Measurements from ENCODE around the gene DPEP1.

Gene DPEP1

GRCh38 chr16:89599902-89600301, 13.5 kb upstream of the DPEP1 start:
- no peak for DNase-seq

DNA sequence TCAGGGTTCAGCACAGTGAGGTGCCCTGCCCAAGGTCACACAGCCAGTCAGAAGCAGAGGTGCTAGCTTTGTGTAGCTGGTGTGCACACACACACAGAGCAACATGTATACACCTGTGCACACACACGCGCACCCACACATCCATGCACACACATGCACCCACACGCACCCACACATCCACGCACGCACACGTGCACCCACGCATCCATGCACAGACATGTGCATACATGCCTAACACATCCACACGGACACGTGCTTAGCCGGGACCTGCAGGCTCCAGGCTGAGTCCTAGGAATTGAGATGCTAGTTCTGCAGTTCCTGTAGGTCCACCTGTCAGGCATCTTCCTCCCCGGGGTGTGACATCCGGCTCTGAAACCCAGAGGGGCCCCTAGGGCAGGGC, 13.0 kb upstream of the DPEP1 start:
- DNase-seq: no peak

DNA sequence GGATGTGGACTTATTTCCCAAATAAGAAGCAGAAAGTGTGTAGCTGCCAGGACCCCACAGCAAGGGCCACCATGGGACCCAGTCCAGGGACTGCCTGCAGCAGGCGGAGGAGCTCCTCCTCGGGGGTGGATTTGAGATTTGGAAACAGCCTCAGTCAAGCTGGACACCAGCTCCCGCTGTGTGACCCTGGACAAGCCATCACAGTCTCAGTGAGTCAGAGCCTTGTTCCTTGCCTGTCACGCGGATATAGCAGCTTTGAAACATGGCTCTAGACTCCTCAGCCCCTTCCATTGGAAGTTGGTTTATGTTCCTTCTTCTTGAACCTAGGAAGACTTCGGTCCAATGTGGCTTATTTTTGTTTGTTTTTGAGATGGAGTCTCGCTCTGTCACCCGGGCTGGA, 12.5 kb upstream of the DPEP1 start:
- DNase-seq: no peak

GRCh38 chr16:89601906-89602272, 11.6 kb upstream of the DPEP1 start:
- no peak for DNase-seq

DNA sequence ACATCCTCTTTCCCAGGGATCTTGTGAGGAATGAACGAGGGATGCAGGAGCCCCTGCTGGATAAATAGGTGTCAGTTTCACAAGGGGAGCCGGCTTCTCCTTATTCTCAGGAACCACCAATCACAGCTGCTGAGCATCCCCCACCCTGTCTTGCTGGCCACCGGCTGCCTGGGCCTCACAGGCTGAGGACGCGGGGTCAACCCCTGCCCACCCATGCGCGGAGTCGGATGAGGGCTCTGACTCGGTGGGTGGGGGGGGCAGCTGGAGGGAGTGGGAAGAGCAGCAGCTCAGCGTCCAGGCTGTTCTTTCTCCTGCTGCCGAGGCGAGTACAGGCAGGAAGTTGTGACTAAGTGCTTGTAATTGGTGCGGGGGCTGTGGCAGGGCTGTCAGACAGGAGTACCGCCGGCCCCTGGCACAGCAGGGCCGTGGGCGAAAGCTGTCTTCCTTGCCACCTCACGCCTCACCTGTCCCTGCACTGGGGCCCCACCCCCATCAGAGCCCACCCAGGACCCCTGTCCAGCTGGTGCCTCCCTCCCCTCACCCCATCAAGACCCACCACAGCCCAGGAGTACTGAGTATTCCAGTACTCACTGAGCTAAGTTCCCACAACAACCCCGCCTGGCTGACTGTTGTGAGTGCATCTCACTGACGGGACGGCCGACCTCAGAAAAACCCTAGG, 11.0 kb upstream of the DPEP1 start:
- peak; percentile 2 to 29 for DNase-seq

GRCh38 chr16:89602952-89603590, 10.4 kb upstream of the DPEP1 start:
- no peak for DNase-seq

DNA sequence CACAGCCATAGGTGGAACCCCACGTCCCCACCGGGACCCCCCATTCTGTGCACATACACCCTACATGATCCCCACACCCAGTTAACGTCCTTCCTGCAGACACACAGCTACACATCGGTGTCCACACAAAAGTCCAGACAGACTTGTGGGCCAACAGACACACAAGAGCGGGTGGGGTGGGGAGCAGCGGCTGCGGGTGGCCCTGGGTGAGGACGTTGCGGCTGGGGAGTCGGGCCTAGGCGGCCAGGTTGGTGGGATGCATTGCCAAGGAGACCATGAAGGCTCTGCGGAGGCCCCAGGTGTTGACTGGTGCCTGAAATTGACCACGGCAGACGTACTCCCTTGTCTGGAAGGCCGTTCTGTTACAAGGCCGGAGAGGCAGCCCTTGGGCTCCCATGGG, 8.7 kb upstream of the DPEP1 start:
- no peak for DNase-seq

- no peak for DNase-seq
Measured at GRCh38 chr16:89605186-89605970, 8.1 kb upstream of the DPEP1 start.

- DNase-seq: no peak
Measured at GRCh38 chr16:89606006-89606405, 7.4 kb upstream of the DPEP1 start.

GRCh38 chr16:89607453-89607852, 6.0 kb upstream of the DPEP1 start:
- DNase-seq: no peak

DNA sequence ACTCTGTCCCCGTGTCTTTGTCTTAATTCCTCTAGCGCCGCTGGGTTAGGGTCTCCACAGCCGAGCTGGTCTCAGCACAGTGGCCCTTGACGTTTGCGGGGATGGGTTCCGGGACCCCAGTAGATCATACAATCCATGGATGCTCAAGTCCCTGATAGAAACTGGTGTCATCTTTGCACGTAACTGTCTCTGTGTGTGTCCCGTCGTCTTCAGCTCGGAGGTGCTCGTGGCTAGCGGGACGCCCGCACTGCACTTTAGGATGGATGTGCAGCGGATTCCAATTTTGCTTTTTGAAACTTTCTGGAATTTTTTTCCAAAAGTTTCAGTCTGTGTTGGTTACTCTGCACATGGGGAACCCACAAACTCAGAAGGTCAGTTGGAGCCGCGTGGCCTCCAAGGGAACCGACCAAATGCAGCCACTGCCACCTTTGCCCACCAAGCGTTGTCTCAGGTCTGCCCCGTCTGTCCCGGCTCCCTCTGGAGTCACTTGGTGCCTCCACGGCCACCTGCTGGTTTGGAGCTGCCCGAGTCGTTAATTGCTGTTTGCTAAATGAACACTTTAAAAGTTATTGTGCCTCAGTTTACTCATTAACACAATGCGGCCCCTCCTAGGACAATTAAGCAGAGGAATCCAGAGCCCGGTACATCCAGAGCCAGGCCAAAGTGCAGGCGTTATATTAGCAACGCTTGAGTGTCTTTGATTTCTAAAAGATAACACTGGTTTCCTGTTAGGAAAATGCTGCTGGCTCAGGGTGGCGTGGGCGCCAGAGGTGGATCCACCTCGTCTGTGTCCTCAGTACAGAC, 5.3 kb upstream of the DPEP1 start:
- no peak for DNase-seq

DNA sequence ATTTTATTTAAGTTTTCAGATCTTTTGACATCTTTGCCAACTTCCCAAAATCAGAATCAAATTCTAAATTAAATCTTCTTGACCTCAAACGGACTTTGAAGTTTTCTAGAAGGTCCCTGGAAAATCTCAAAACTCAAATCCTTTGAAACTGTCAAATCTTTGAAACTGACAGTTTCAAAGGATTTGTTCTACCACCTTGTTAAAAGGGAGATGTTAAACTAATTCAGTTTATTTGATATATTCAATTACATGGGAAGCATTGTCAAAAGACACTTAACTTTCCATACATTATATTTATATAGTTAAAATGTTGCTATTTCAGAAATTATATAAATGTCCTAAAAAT, 3.4 kb upstream of the DPEP1 start:
- DNase-seq: no peak

DNA sequence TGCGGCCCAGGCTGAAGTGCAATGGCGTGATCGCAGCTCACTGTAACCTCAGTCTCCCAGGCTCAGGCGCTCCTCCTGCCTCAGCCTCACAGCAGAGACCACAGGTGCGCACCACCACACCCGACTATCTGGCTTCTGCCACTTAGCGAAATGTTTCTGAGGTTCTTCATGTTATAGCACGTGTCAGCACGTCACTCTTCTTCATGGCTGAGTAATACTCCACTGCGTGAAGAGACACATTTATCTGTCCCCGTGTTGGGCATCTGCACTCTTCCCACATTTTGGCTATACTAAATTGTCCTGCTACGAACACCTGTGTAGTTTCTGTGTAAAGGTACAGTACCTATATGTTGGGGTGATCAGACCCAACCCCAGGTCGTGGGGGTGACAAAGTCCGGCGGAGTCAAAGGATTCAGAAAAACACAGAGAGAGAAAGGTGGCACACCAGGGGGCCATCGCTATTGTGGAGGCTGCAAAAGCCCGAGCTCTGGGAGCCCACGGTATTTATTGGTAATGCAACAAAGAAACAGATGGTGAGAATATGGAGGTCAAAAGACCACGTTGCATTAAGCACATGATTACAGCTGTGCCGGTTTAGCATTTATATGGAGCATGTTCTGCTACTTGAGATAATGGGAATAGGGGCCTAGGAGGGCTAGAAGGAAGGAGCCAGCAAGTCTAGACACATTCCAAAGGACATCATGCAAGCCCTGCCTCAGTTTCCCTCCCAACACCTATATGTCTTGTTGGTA, 851 bp upstream of the DPEP1 start:
- DNase-seq: no peak

- DNase-seq: no peak
Measured at GRCh38 chr16:89613954-89614459, 565 bp downstream of the DPEP1 start.

- DNase-seq: no peak
Measured at GRCh38 chr16:89615176-89615575, 1.7 kb downstream of the DPEP1 start.

- DNase-seq: no peak
Measured at GRCh38 chr16:89615596-89616090, 2.2 kb downstream of the DPEP1 start.

DNA sequence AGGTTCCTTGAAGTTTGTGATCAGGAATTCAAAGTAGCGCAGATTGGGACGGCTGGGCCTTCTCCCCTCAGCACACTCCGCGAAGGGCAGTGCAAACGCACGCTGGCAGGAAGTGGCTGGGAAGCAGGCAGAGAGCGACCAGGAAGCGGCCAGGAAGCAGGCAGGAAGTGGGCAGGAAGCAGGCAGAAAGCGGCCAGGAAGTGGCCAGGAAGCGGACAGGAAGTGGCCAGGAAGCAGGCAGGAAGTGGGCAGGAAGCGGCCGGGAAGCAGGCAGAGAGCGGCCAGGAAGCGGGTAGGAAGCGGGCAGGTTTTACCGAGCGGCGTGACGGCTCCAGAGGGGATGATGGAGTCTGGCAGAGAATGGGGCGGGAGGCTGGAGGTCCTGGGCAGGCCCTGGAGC, 3.2 kb downstream of the DPEP1 start:
- DNase-seq: no peak

DNA sequence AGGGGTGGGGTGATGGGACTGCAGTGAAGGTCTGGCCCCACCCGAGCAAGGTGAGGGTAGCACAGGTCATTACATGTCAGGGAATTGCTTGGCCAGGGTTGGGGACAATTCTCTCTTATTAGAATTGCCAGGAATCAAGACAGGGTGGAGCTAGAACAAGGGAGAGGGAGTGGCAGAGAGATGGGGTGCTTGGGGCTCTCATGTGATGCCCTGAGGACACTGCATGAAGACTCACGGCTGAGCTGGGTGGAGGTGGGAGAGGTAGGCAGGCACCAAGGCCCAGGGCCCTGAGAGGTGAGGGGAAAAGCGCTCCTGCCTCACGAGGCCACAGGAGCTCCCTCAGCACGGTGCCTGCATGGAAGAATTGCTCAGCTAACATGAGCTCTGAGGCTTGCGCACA, 3.6 kb downstream of the DPEP1 start:
- DNase-seq: no peak

DNA sequence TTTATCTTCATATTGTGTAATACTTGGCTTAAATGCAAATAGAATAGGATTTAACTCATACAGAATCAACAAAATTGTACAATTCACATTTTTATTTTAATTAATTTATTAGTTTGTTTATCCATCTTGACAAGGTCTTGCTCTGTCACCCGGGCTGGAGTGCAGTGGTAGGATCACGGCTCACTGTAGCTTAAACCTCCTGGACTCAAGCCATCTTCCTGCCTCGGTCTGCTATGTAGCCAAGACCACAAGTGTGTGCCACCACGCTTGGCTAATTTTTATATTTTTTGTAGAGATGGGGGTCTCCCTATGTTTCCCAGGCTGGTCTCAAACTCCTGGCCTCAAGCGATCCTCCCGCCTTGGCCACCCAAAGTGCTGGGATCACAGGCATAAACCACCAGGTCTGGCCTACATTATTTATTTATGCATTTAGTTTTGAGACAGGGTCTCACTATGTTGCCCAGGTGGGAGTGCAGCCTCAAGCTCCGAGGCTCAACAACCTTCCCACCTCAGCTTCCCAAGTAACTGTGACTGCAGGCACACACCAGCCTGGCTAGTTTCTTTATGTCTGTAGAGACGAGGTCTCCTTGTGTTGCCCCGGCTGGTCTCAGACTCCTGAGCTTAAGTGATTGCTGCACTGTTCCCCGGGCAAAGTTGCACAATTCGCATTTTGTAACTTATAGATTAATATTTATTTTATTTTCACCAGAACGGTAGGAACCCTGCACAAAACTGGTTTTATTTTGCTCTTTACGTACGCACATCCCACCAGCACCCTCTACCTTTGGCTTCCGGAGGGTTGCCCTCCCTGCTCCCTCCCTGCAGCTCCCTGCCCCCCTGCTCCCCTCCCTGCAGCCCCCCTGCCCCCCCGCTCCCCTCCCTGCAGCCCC, 4.9 kb downstream of the DPEP1 start:
- no peak for DNase-seq

- no peak for DNase-seq
Measured at GRCh38 chr16:89619840-89620239, 6.4 kb downstream of the DPEP1 start.

DNA sequence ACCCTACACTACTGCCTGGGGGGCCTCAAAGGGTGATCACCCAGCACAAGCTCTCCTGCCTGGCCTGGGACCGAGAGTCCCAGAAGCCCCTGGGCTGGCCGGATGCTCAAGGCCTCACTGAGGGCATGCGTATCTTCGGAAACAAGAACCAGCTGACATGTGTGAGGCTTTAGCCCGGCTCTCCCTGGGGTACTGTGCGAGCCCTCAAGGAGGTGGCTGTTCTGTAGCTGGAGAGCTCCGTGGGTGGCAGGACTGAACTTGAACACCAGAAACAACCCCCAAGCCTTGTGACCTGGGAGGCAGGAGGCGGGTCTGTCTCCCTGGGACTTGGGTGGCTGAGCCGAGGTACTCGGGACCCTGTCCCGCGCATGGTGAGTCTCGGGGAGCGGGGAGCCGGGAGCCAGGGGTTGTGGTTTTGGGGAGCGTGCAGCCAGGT, 7.0 kb downstream of the DPEP1 start:
- no peak for DNase-seq
